Amniotic stem cell (primary cell): Measurements from ENCODE around the gene FLCN.

ENCODE experiments used
- DNase-seq: peaks from one replicate; lab custom pipeline; 2025; lab: John Stamatoyannopoulos, UW

FLCN gene

GRCh38 chr17:17235212-17236174 lies 1.5 kb downstream of the FLCN start:
- DNase-seq = no peak

GRCh38 chr17:17232303-17232621 lies 4.7 kb downstream of the FLCN start:
- DNase-seq = no peak

- no peak for DNase-seq
Measured at GRCh38 chr17:17231621-17232302, 5.2 kb downstream of the FLCN start.

GRCh38 chr17:17229416-17230384 lies 7.3 kb downstream of the FLCN start:
- no peak for DNase-seq

GRCh38 chr17:17228521-17229279 lies 8.3 kb downstream of the FLCN start:
- no peak for DNase-seq

GRCh38 chr17:17227608-17228520 lies 9.1 kb downstream of the FLCN start:
- DNase-seq = no peak

- DNase-seq = no peak
Measured at GRCh38 chr17:17226451-17227265, 10.3 kb downstream of the FLCN start.

- no peak for DNase-seq
Measured at GRCh38 chr17:17225901-17226300, 11.1 kb downstream of the FLCN start.

- DNase-seq = no peak
Measured at GRCh38 chr17:17224137-17224536, 12.8 kb downstream of the FLCN start.

- DNase-seq = no peak
Measured at GRCh38 chr17:17223736-17224135, 13.2 kb downstream of the FLCN start.

GRCh38 chr17:17221329-17221728 lies 15.6 kb downstream of the FLCN start:
- no peak for DNase-seq

- DNase-seq = no peak
Measured at GRCh38 chr17:17220529-17220928, 16.4 kb downstream of the FLCN start.

GRCh38 chr17:17217995-17218394 lies 19.0 kb downstream of the FLCN start:
- no peak for DNase-seq

- DNase-seq = no peak
Measured at GRCh38 chr17:17216776-17217175, 20.2 kb downstream of the FLCN start.

- DNase-seq = no peak
Measured at GRCh38 chr17:17216236-17216635, 20.7 kb downstream of the FLCN start.

GRCh38 chr17:17215575-17215974 lies 21.4 kb downstream of the FLCN start:
- no peak for DNase-seq

- DNase-seq = no peak
Measured at GRCh38 chr17:17214646-17215436, 22.1 kb downstream of the FLCN start.

- no peak for DNase-seq
Measured at GRCh38 chr17:17213775-17214174, 23.2 kb downstream of the FLCN start.

GRCh38 chr17:17207998-17208397 lies 29.0 kb downstream of the FLCN start:
- no peak for DNase-seq
